Right lobe of liver (tissue), 4 donors: ENCODE measurements around the gene CEND1.

Source experiments
- POLR2A ChIP-seq: fragments of 450-650 bp; IDR thresholded peaks from one replicate; pipeline ENCODE4 v1.6.1; 2017; ENCODE audit warnings: antibody characterized with exemption, mild to moderate bottlenecking
- TF ChIP-seq, protein P1 (sequence below), 4 donors: fragments of 200-600 bp in 3 of 4; fragments of 450-650 bp in 1 of 4; IDR thresholded peaks; one replicate each; pipeline versions ENCODE4 v1.5.1 to v1.8.0; 2016 to 2022; ENCODE audit warnings: antibody characterized with exemption in 4 of 4, mild to moderate bottlenecking in 2 of 4
- donor health status: DM: no; HTN: no; CAD: no.
- donor health status: DM: no; HTN: no; CAD: no.
- donor health status: DM: no; HTN: yes; CAD: no.

DNA sequence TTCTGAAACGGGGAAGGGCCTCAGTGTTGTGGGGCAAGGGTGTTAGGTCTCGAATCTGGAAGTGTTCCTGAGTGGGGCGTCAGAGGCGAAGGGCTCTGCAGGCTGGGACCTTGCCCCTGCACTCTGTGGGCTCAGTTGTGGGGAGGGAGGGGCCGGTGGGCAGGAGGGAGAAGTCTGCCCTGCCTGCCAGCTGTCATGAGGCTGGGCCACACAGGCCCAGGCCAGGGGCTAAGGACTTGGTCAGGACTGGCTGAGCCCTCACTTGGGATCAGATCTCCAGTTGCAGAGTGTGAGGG, 38.0 kb upstream of the CEND1 start, which contains the start of gene CRACR2B:
- TF ChIP-seq, protein P1, sequence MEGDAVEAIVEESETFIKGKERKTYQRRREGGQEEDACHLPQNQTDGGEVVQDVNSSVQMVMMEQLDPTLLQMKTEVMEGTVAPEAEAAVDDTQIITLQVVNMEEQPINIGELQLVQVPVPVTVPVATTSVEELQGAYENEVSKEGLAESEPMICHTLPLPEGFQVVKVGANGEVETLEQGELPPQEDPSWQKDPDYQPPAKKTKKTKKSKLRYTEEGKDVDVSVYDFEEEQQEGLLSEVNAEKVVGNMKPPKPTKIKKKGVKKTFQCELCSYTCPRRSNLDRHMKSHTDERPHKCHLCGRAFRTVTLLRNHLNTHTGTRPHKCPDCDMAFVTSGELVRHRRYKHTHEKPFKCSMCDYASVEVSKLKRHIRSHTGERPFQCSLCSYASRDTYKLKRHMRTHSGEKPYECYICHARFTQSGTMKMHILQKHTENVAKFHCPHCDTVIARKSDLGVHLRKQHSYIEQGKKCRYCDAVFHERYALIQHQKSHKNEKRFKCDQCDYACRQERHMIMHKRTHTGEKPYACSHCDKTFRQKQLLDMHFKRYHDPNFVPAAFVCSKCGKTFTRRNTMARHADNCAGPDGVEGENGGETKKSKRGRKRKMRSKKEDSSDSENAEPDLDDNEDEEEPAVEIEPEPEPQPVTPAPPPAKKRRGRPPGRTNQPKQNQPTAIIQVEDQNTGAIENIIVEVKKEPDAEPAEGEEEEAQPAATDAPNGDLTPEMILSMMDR (IDR thresholded peaks at IDR 0.05) = no peak
- TF ChIP-seq POLR2A = no peak
